Activated CD8-positive, alpha-beta memory T cell treated with anti-CD3 and anti-CD28 coated beads, Interleukin-2, amount 10 ng/mL, durations not matched to agents 7 days and 5 days (primary cell): Measurements from ENCODE around the gene SFXN3. TPM values are rescaled to one million over a fixed set of nuclear protein-coding genes. Genes with fewer than 3 reads are reported as not detected.

Experiments used
- ATAC-seq: fragments of 150-1000 bp; cut with Tn5 transposase; one replicate; pipeline ENCODE4 v1.10.0; 2021; ENCODE audit warnings: moderate library complexity
- CTCF ChIA-PET: fragments of 350-600 bp; sonication (Branson Sonifier 250); formaldehyde crosslinking; loops from one replicate; lab custom pipeline; 2021; ENCODE audit warnings: antibody characterized with exemption; lab: Charles Lee
- DNase-seq: peaks from one replicate; pipeline ENCODE4 v3.0.0-alpha.2; 2020
- H3K27ac Mint-ChIP-seq: one replicate; pipeline ENCODE4 v1.8.0; 2021; ENCODE audit warnings: mild to moderate bottlenecking, mixed read lengths
- H3K27me3 Mint-ChIP-seq: one replicate; pipeline ENCODE4 v1.8.0; 2021; ENCODE audit warnings: mixed read lengths
- H3K36me3 Mint-ChIP-seq: one replicate; pipeline ENCODE4 v1.8.0; 2021; ENCODE audit warnings: mild to moderate bottlenecking, mixed read lengths
- H3K4me1 Mint-ChIP-seq: one replicate; pipeline ENCODE4 v1.8.0; 2021; ENCODE audit warnings: mixed read lengths
- H3K4me3 Mint-ChIP-seq: one replicate; pipeline ENCODE4 v1.8.0; 2021; ENCODE audit warnings: mild to moderate bottlenecking, moderate library complexity, mixed read lengths
- H3K9me3 Mint-ChIP-seq: one replicate; pipeline ENCODE4 v1.8.0; 2022; ENCODE audit warnings: low read depth, mixed read lengths
- total RNA-seq, 2 experiments: library from RNA; stranded (reverse); gene quantifications; one replicate each; pipeline ENCODE4 v1.2.3, GENCODE V29; 2021

SFXN3 gene
- total RNA-seq, 2 experiments from 2014 or later = 38.2 to 48.8 TPM

- Mint-ChIP-seq H3K27me3 (peaks cover 72% of the 10 kb centered on the region), H3K9me3 (no peaks in the 10 kb centered on the region), H3K36me3 (no peaks in the 10 kb centered on the region), H3K4me3 (no peak overlapping the region), H3K27ac (no peak overlapping the region), H3K4me1 (no peaks in the 10 kb centered on the region)
- CTCF ChIA-PET = interaction anchor here (3.2 kb wide), 1 partner anchor 53 kb away, joined by 14 read pairs; no protein-coding TSS in a partner anchor
- DNase-seq (no peak), ATAC-seq (no peak)
These were observed 58.7 kb downstream of the SFXN3 start for GRCh38 chr10:101089520-101090299.

- Mint-ChIP-seq H3K4me1 (no peaks in the 10 kb centered on the region), H3K4me3 (no peak overlapping the region), H3K27me3 (peaks cover 66% of the 10 kb centered on the region), H3K36me3 (no peaks in the 10 kb centered on the region), H3K9me3 (no peaks in the 10 kb centered on the region), H3K27ac (no peak overlapping the region)
- no peak for ATAC-seq
- no peak for DNase-seq
- CTCF ChIA-PET = interaction anchor here (1.1 to 3.2 kb wide), 2 partner anchors 41 to 52 kb away, joined by 3 to 14 read pairs; no protein-coding TSS in a partner anchor
These were observed 59.6 kb downstream of the SFXN3 start for GRCh38 chr10:101090597-101090996.

Other genes starting within 250 kb of the SFXN3 start
- 10 to 100 TPM; 41.4 to 53.0 TPM for gene SLF2, start 118.3 kb upstream of the SFXN3 start, total RNA-seq
- under 1 TPM; 0.26 to 0.45 TPM for gene SEMA4G, start 61.7 kb upstream of the SFXN3 start, total RNA-seq
- gene MRPL43, start 43.7 kb upstream of the SFXN3 start, total RNA-seq = 10 to 100 TPM; 48.2 to 52.2 TPM
- gene TWNK, start 43.7 kb upstream of the SFXN3 start, total RNA-seq = 10 to 100 TPM; 11.2 to 18.7 TPM
- 10 to 100 TPM; 12.6 to 12.7 TPM for gene LZTS2, start 31.4 kb upstream of the SFXN3 start, total RNA-seq
- gene PDZD7, start 105 bp upstream of the SFXN3 start, total RNA-seq = 1 to 10 TPM in 1 of 2 experiments, under 1 TPM in 1; 0.59 to 1.2 TPM
- under 1 TPM in 1 of 2 experiments, not detected in 1; 0.30 TPM for gene KAZALD1, start 30.8 kb downstream of the SFXN3 start, total RNA-seq
- gene TLX1, start 100.1 kb downstream of the SFXN3 start, total RNA-seq = not detected
- gene LBX1, start 198.2 kb downstream of the SFXN3 start, total RNA-seq = not detected